HepG2 (cell line): ENCODE measurements around the gene TAF1B. TPM values are rescaled to one million over a fixed set of nuclear protein-coding genes. Genes with fewer than 3 reads are reported as not detected.

Source experiments
- FOXP4 ChIP-seq: sonication (generic); formaldehyde crosslinking; IDR thresholded peaks from 2 replicates; pipeline ENCODE4 v1.4.0; 2020; ENCODE audit warnings: missing genetic modification reagents
- GMEB1 ChIP-seq: sonication (generic); formaldehyde crosslinking; IDR thresholded peaks from 2 replicates; pipeline ENCODE4 v1.5.1; 2020; ENCODE audit warnings: missing genetic modification reagents, mild to moderate bottlenecking, borderline replicate concordance
- MYC ChIP-seq: sonication (generic); formaldehyde crosslinking; IDR thresholded peaks from 2 replicates; pipeline ENCODE4 v1.9.0; 2021; ENCODE audit warnings: missing genetic modification reagents, borderline replicate concordance
- POGZ ChIP-seq: sonication (generic); formaldehyde crosslinking; IDR thresholded peaks from 2 replicates; pipeline ENCODE4 v1.4.0; 2020; ENCODE audit warnings: mild to moderate bottlenecking, missing genetic modification reagents
- SOX13 ChIP-seq, 3 experiments: fragments of 450-650 bp in 1 of 3; sonication (generic) in 1 of 3; formaldehyde crosslinking in 1 of 3; IDR thresholded peaks in 2 of 3; conservative IDR thresholded peaks in 1 of 3; 2 replicates each; pipeline versions ENCODE4 v1.5.0 to v1.6.1; 2016 to 2020; ENCODE audit warnings: antibody characterized with exemption in 1 of 3, mild to moderate bottlenecking in 1 of 3, missing compliant biosample characterization in 1 of 3, missing genetic modification reagents in 1 of 3, moderate library complexity in 1 of 3
- SP1 ChIP-seq, 2 experiments: fragments of 450-650 bp in 1 of 2; sonication (generic) in 1 of 2; formaldehyde crosslinking in 1 of 2; IDR thresholded peaks; 2 replicates each; pipeline versions ENCODE4 v1.4.0 to v1.6.1; 2016 to 2020; ENCODE audit warnings: missing genetic modification reagents in 1 of 2
- TEAD3 ChIP-seq: optimal IDR thresholded peaks from 2 replicates; pipeline ENCODE3; 2016; ENCODE audit warnings: borderline replicate concordance
- ZIK1 ChIP-seq: sonication (generic); formaldehyde crosslinking; IDR thresholded peaks from 2 replicates; pipeline ENCODE4 v1.5.0; 2020; ENCODE audit warnings: mild to moderate bottlenecking, low read depth, missing genetic modification reagents, borderline replicate concordance
- ZNF274 ChIP-seq: sonication (generic); formaldehyde crosslinking; IDR thresholded peaks from 2 replicates; pipeline ENCODE4 v1.5.1; 2020; ENCODE audit warnings: mild to moderate bottlenecking, missing genetic modification reagents
- ZNF501 ChIP-seq: sonication (generic); formaldehyde crosslinking; IDR thresholded peaks from 2 replicates; pipeline ENCODE4 v1.5.1; 2020; ENCODE audit warnings: mild to moderate bottlenecking, moderate library complexity, missing genetic modification reagents
- ZNF543 ChIP-seq: sonication (generic); formaldehyde crosslinking; IDR thresholded peaks from 2 replicates; pipeline ENCODE4 v1.4.0; 2020; ENCODE audit warnings: mild to moderate bottlenecking, missing genetic modification reagents
- polyA plus RNA-seq, 8 experiments: library from polyadenylated mRNA; depleted of rRNA in 3 of 8; stranded (reverse) in 7 of 8; unstranded in 1 of 8; fragments of >200 nt; fragmentation: Illumina TruSeq in 4 of 8; extraction: Trizol in 4 of 8; gene quantifications; 2 replicates each; pipeline versions ENCODE4 v1.2.1 to v1.2.3, GENCODE V29; 2011 to 2016; ENCODE audit warnings: low read depth in 4 of 8, missing spikeins in 1 of 8, mixed read lengths in 1 of 8; ENCODE audit not compliant: insufficient read depth in 1 of 8
- total RNA-seq, 5 experiments: library from RNA; depleted of rRNA; stranded (reverse); fragments of >200 nt; fragmentation: Illumina TruSeq; extraction: Trizol; gene quantifications; 2 replicates each; pipeline ENCODE4 v1.2.3, GENCODE V29; 2016; ENCODE audit warnings: low read depth in 1 of 5
- TF ChIP-seq, protein P1 (sequence below): sonication (generic); formaldehyde crosslinking; IDR thresholded peaks from 2 replicates; pipeline ENCODE4 v1.4.0; 2020; ENCODE audit warnings: missing genetic modification reagents
- TF ChIP-seq, protein P2 (sequence below): sonication (generic); formaldehyde crosslinking; IDR thresholded peaks from 2 replicates; pipeline ENCODE4 v1.5.0; 2020; ENCODE audit warnings: missing genetic modification reagents
- TF ChIP-seq, protein P3 (sequence below): sonication (generic); formaldehyde crosslinking; IDR thresholded peaks from 2 replicates; pipeline ENCODE4 v1.8.1; 2023; ENCODE audit warnings: mild to moderate bottlenecking, missing genetic modification reagents, borderline replicate concordance
- TF ChIP-seq, protein P4 (sequence below): sonication (generic); formaldehyde crosslinking; IDR thresholded peaks from 2 replicates; pipeline ENCODE4 v1.8.1; 2023; ENCODE audit warnings: mild to moderate bottlenecking, moderate library complexity, missing genetic modification reagents
- TF ChIP-seq, protein P5 (sequence below): IDR thresholded peaks from 2 replicates; pipeline ENCODE4 v1.6.1; 2012; ENCODE audit warnings: low read depth, low read length, improper control_type of control experiment

The TAF1B gene
- total and polyA plus RNA-seq, 2 of the 13 experiments (the other 11 are each of a cell fraction or from before 2014, with no cell fraction given): 13.3 to 27.7 TPM

- peak; percentile 46; the same call in 1 of the 2 replicates for TF ChIP-seq FOXP4 (CRISPR knock-in tag)
- TF ChIP-seq ZNF543 (CRISPR knock-in tag): 0 out of 2 replicates have a peak, but pooled peaks have one; percentile 50
- TF ChIP-seq TEAD3 (CRISPR knock-in tag): peak; percentile 16
- TF ChIP-seq, protein P1, sequence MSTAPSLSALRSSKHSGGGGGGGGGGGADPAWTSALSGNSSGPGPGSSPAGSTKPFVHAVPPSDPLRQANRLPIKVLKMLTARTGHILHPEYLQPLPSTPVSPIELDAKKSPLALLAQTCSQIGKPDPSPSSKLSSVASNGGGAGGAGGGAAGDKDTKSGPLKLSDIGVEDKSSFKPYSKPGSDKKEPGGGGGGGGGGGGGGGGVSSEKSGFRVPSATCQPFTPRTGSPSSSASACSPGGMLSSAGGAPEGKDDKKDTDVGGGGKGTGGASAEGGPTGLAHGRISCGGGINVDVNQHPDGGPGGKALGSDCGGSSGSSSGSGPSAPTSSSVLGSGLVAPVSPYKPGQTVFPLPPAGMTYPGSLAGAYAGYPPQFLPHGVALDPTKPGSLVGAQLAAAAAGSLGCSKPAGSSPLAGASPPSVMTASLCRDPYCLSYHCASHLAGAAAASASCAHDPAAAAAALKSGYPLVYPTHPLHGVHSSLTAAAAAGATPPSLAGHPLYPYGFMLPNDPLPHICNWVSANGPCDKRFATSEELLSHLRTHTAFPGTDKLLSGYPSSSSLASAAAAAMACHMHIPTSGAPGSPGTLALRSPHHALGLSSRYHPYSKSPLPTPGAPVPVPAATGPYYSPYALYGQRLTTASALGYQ (CRISPR knock-in tag): 0 out of 2 replicates have a peak, but pooled peaks have one; percentile 30
- TF ChIP-seq SP1 (IDR thresholded peaks at IDR 0.05): no peak
- peak; percentile 44; the same call in 1 of the 2 replicates for TF ChIP-seq SP1 (CRISPR knock-in tag; IDR thresholded peaks at IDR 0.05)
- 0 out of 2 replicates have a peak, but pooled peaks have one; percentile 25 for TF ChIP-seq ZIK1 (CRISPR knock-in tag)
- TF ChIP-seq, protein P2, sequence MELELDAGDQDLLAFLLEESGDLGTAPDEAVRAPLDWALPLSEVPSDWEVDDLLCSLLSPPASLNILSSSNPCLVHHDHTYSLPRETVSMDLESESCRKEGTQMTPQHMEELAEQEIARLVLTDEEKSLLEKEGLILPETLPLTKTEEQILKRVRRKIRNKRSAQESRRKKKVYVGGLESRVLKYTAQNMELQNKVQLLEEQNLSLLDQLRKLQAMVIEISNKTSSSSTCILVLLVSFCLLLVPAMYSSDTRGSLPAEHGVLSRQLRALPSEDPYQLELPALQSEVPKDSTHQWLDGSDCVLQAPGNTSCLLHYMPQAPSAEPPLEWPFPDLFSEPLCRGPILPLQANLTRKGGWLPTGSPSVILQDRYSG (CRISPR knock-in tag): peak; percentile 54; the same call in 1 of the 2 replicates
- TF ChIP-seq, protein P3, sequence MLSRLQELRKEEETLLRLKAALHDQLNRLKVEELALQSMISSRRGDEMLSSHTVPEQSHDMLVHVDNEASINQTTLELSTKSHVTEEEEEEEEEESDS (CRISPR knock-in tag): 0 out of 2 replicates have a peak, but pooled peaks have one; percentile 47
- TF ChIP-seq MYC: peak; percentile 41
- no peak for TF ChIP-seq SOX13 (IDR thresholded peaks at IDR 0.05)
- TF ChIP-seq SOX13 (CRISPR knock-in tag; conservative IDR thresholded peaks at IDR 0.05 in 1 of 2, IDR thresholded peaks at IDR 0.05 in 1 of 2): peak in 1 of 2 experiments; percentile 26; a peak in 1 of 4 replicates
- 0 out of 2 replicates have a peak, but pooled peaks have one; percentile 43 for TF ChIP-seq POGZ
- TF ChIP-seq ZNF501 (CRISPR knock-in tag): peak; percentile 59; the same call in 1 of the 2 replicates
- TF ChIP-seq, protein P4, sequence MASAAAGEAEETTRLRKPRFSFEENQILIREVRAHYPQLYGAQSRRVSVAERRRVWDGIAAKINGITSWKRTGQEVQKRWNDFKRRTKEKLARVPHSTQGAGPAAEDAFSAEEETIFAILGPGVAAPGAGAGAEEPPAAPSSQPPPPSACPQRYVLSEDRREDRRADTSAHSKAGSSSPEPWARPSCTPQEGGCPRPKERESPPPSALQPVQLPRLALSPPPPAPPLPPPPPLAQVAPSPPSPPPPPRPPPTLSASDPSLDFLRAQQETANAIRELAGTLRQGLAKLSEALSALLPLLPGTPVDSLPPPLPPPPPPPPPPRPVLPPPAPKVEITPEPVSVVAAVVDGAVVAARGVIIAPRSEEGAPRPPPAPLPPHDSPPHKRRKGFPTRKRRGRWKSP (CRISPR knock-in tag): peak; percentile 69; the same call in 1 of the 2 replicates
- TF ChIP-seq, protein P5, sequence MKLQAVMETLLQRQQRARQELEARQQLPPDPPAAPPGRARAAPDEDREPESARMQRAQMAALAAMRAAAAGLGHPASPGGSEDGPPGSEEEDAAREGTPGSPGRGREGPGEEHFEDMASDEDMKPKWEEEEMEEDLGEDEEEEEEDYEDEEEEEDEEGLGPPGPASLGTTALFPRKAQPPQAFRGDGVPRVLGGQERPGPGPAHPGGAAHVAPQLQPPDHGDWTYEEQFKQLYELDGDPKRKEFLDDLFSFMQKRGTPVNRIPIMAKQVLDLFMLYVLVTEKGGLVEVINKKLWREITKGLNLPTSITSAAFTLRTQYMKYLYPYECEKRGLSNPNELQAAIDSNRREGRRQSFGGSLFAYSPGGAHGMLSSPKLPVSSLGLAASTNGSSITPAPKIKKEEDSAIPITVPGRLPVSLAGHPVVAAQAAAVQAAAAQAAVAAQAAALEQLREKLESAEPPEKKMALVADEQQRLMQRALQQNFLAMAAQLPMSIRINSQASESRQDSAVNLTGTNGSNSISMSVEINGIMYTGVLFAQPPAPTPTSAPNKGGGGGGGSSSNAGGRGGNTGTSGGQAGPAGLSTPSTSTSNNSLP: no peak
- TF ChIP-seq ZNF274 (CRISPR knock-in tag): peak; percentile 38; the same call in 1 of the 2 replicates
- TF ChIP-seq GMEB1: 0 out of 2 replicates have a peak, but pooled peaks have one; percentile 15
These were observed 108.4 kb downstream of the TAF1B start, which contains the start of gene GRHL1 (continued) for GRCh38 chr2:9951522-9952285.
